HEK293 (cell line): ENCODE data around the gene CLK2.

Source experiments
- HOXD13 ChIP-seq: sonication (generic); formaldehyde crosslinking; IDR thresholded peaks from 2 replicates; pipeline ENCODE4 v1.8.0; 2022; ENCODE audit warnings: missing genetic modification reagents, borderline replicate concordance
- IKZF3 ChIP-seq: fragments of 450-650 bp; IDR thresholded peaks from 2 replicates; pipeline ENCODE4 v1.5.0; 2018; ENCODE audit warnings: missing biosample characterization, mild to moderate bottlenecking, missing genetic modification characterization, moderate library complexity
- KLF7 ChIP-seq: fragments of 450-650 bp; formaldehyde crosslinking; IDR thresholded peaks from 2 replicates; pipeline ENCODE4 v1.5.1; 2016; ENCODE audit warnings: missing biosample characterization, missing genetic modification characterization, borderline replicate concordance
- KLF8 ChIP-seq: fragments of 450-650 bp; formaldehyde crosslinking; IDR thresholded peaks from 2 replicates; pipeline ENCODE4 v1.5.1; 2016; ENCODE audit warnings: missing biosample characterization, missing genetic modification characterization
- MYNN ChIP-seq: fragments of 450-650 bp; formaldehyde crosslinking; IDR thresholded peaks from 2 replicates; pipeline ENCODE4 v1.5.1; 2016; ENCODE audit warnings: missing biosample characterization, missing genetic modification characterization, borderline replicate concordance
- YY1 ChIP-seq: fragments of 450-650 bp; formaldehyde crosslinking; IDR thresholded peaks from 2 replicates; pipeline ENCODE4 v1.5.1; 2018; ENCODE audit warnings: missing biosample characterization, missing genetic modification characterization
- ZBTB17 ChIP-seq: fragments of 450-650 bp; formaldehyde crosslinking; IDR thresholded peaks from 2 replicates; pipeline ENCODE4 v1.5.1; 2016; ENCODE audit warnings: missing biosample characterization, missing genetic modification characterization
- ZFP3 ChIP-seq: fragments of 450-650 bp; formaldehyde crosslinking; IDR thresholded peaks from 2 replicates; pipeline ENCODE4 v1.5.1; 2016; ENCODE audit warnings: low read depth, missing biosample characterization, missing genetic modification characterization
- ZNF140 ChIP-seq: fragments of 450-650 bp; formaldehyde crosslinking; IDR thresholded peaks from 2 replicates; pipeline ENCODE4 v1.5.1; 2016; ENCODE audit warnings: missing biosample characterization, missing genetic modification characterization
- ZNF184 ChIP-seq: fragments of 450-650 bp; IDR thresholded peaks from 2 replicates; pipeline ENCODE4 v1.5.1; 2018; ENCODE audit warnings: missing biosample characterization, mild to moderate bottlenecking, missing genetic modification characterization
- ZNF221 ChIP-seq: fragments of 450-650 bp; formaldehyde crosslinking; IDR thresholded peaks from 2 replicates; pipeline ENCODE4 v1.5.1; 2017; ENCODE audit warnings: missing biosample characterization, missing genetic modification characterization, borderline replicate concordance
- ZNF24 ChIP-seq: fragments of 450-650 bp; formaldehyde crosslinking; IDR thresholded peaks from 2 replicates; pipeline ENCODE4 v1.5.1; 2016; ENCODE audit warnings: missing biosample characterization, missing genetic modification characterization
- ZNF311 ChIP-seq: fragments of 450-650 bp; formaldehyde crosslinking; IDR thresholded peaks from 2 replicates; pipeline ENCODE4 v1.5.1; 2017; ENCODE audit warnings: missing biosample characterization, missing genetic modification characterization, borderline replicate concordance
- ZNF404 ChIP-seq: fragments of 450-650 bp; formaldehyde crosslinking; IDR thresholded peaks from 2 replicates; pipeline ENCODE4 v1.5.1; 2017; ENCODE audit warnings: missing biosample characterization, missing genetic modification characterization
- ZNF501 ChIP-seq: fragments of 450-650 bp; formaldehyde crosslinking; IDR thresholded peaks from 2 replicates; pipeline ENCODE4 v1.5.1; 2016; ENCODE audit warnings: missing biosample characterization, missing genetic modification characterization
- ZNF555 ChIP-seq: fragments of 450-650 bp; formaldehyde crosslinking; conservative IDR thresholded peaks from 2 replicates; pipeline ENCODE4 v1.5.1; 2017; ENCODE audit warnings: missing biosample characterization, mild to moderate bottlenecking, missing genetic modification characterization, inconsistent platforms
- ZNF621 ChIP-seq: fragments of 450-650 bp; formaldehyde crosslinking; IDR thresholded peaks from 2 replicates; pipeline ENCODE4 v1.5.1; 2017; ENCODE audit warnings: missing biosample characterization, missing genetic modification characterization
- ZNF660 ChIP-seq: fragments of 450-650 bp; IDR thresholded peaks from 2 replicates; pipeline ENCODE4 v1.5.1; 2018; ENCODE audit warnings: missing biosample characterization, mild to moderate bottlenecking, missing genetic modification characterization
- ZNF664 ChIP-seq: fragments of 450-650 bp; formaldehyde crosslinking; IDR thresholded peaks from 2 replicates; pipeline ENCODE4 v1.5.1; 2016; ENCODE audit warnings: missing biosample characterization, missing genetic modification characterization
- TF ChIP-seq, protein P1 (sequence below): fragments of 450-650 bp; formaldehyde crosslinking; IDR thresholded peaks from 2 replicates; pipeline ENCODE4 v1.5.1; 2016; ENCODE audit warnings: missing biosample characterization, missing genetic modification characterization
- TF ChIP-seq, protein P2 (sequence below): fragments of 450-650 bp; formaldehyde crosslinking; IDR thresholded peaks from 2 replicates; pipeline ENCODE4 v1.5.1; 2016; ENCODE audit warnings: missing biosample characterization, missing genetic modification characterization
- TF ChIP-seq, protein P3 (sequence below): fragments of 450-650 bp; formaldehyde crosslinking; IDR thresholded peaks from 2 replicates; pipeline ENCODE4 v1.5.1; 2016; ENCODE audit warnings: missing biosample characterization, missing genetic modification characterization, borderline replicate concordance
- TF ChIP-seq, protein P4 (sequence below): fragments of 450-650 bp; formaldehyde crosslinking; IDR thresholded peaks from 2 replicates; pipeline ENCODE4 v1.5.1; 2016; ENCODE audit warnings: missing biosample characterization, missing genetic modification characterization
- TF ChIP-seq, protein P5 (sequence below): sonication (generic); formaldehyde crosslinking; IDR thresholded peaks from 2 replicates; pipeline ENCODE4 v1.8.1; 2022; ENCODE audit warnings: mild to moderate bottlenecking, moderate library complexity, missing genetic modification reagents

Gene CLK2

DNA sequence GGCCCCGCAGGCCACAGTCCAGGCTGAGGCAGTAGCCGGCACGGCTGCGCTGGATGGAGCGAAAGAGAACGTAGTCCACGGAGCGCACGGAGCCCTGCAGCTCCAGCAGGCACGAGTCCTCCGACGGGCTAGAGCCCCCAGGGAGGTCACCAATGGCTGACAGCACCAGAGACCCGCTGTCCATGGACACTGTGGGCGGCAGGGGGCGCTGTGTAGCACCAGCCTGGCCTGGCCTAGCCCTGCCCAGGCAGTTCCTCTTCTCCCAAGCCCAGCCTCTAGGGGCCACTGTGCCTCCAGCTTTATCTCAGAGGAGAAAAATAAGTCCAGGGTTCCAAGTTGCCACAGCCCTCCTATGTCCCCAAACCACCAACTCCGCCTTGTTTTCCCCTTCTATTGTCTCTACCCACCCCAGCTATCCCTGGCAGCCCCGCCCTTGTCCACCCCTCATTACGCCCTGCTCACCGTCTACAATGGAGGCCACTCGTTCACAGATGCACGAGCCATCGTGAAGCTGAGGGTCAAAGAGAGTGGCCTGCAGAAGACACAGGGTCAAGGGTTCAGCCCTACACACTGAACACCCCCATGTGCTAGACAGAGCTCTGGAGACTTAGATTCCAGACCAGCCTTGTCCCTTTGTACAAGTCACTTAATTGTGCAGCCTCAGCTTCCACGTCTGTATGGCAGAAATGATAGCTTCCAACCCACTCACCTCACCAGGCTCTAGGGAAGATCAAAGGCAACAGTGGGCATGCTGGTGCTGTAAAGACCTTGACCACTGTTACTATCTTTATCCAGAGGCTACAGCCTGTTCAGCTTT is 22.5 kb downstream of the CLK2 start (continued):
- TF ChIP-seq ZNF404 (no peak), ZBTB17 (tag by site-specific recombination) (peak; percentile 64; the same call in 1 of the 2 replicates), ZNF24 (peak; percentile 51; the same call in 1 of the 2 replicates), KLF7 (tag by site-specific recombination) (no peak), HOXD13 (no peak), ZNF184 (tag by site-specific recombination) (no peak), KLF8 (tag by site-specific recombination) (peak; percentile 53), ZNF555 (tag by site-specific recombination) (no peak), ZNF221 (tag by site-specific recombination) (no peak), ZNF621 (no peak), YY1 (peak; percentile 91), ZNF311 (no peak), ZNF660 (peak; percentile 97), ZNF140 (tag by site-specific recombination) (no peak), ZNF501 (tag by site-specific recombination) (0 out of 2 replicates have a peak, but pooled peaks have one; percentile 38), ZNF664 (tag by site-specific recombination) (no peak), ZFP3 (no peak), IKZF3 (tag by site-specific recombination) (peak; percentile 56), MYNN (tag by site-specific recombination) (no peak)
- TF ChIP-seq, protein P1, sequence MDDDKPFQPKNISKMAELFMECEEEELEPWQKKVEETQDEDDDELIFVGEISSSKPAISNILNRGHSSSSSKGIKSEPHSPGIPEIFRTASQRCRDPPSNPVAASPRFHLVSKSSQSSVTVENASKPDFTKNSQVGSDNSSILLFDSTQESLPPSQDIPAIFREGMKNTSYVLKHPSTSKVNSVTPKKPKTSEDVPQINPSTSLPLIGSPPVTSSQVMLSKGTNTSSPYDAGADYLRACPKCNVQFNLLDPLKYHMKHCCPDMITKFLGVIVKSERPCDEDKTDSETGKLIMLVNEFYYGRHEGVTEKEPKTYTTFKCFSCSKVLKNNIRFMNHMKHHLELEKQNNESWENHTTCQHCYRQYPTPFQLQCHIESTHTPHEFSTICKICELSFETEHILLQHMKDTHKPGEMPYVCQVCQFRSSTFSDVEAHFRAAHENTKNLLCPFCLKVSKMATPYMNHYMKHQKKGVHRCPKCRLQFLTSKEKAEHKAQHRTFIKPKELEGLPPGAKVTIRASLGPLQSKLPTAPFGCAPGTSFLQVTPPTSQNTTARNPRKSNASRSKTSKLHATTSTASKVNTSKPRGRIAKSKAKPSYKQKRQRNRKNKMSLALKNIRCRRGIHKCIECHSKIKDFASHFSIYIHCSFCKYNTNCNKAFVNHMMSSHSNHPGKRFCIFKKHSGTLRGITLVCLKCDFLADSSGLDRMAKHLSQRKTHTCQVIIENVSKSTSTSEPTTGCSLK (tag by site-specific recombination), result no peak
- TF ChIP-seq, protein P2, sequence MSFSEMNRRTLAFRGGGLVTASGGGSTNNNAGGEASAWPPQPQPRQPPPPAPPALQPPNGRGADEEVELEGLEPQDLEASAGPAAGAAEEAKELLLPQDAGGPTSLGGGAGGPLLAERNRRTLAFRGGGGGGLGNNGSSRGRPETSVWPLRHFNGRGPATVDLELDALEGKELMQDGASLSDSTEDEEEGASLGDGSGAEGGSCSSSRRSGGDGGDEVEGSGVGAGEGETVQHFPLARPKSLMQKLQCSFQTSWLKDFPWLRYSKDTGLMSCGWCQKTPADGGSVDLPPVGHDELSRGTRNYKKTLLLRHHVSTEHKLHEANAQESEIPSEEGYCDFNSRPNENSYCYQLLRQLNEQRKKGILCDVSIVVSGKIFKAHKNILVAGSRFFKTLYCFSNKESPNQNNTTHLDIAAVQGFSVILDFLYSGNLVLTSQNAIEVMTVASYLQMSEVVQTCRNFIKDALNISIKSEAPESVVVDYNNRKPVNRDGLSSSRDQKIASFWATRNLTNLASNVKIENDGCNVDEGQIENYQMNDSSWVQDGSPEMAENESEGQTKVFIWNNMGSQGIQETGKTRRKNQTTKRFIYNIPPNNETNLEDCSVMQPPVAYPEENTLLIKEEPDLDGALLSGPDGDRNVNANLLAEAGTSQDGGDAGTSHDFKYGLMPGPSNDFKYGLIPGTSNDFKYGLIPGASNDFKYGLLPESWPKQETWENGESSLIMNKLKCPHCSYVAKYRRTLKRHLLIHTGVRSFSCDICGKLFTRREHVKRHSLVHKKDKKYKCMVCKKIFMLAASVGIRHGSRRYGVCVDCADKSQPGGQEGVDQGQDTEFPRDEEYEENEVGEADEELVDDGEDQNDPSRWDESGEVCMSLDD (tag by site-specific recombination), result no peak
- TF ChIP-seq, protein P3, sequence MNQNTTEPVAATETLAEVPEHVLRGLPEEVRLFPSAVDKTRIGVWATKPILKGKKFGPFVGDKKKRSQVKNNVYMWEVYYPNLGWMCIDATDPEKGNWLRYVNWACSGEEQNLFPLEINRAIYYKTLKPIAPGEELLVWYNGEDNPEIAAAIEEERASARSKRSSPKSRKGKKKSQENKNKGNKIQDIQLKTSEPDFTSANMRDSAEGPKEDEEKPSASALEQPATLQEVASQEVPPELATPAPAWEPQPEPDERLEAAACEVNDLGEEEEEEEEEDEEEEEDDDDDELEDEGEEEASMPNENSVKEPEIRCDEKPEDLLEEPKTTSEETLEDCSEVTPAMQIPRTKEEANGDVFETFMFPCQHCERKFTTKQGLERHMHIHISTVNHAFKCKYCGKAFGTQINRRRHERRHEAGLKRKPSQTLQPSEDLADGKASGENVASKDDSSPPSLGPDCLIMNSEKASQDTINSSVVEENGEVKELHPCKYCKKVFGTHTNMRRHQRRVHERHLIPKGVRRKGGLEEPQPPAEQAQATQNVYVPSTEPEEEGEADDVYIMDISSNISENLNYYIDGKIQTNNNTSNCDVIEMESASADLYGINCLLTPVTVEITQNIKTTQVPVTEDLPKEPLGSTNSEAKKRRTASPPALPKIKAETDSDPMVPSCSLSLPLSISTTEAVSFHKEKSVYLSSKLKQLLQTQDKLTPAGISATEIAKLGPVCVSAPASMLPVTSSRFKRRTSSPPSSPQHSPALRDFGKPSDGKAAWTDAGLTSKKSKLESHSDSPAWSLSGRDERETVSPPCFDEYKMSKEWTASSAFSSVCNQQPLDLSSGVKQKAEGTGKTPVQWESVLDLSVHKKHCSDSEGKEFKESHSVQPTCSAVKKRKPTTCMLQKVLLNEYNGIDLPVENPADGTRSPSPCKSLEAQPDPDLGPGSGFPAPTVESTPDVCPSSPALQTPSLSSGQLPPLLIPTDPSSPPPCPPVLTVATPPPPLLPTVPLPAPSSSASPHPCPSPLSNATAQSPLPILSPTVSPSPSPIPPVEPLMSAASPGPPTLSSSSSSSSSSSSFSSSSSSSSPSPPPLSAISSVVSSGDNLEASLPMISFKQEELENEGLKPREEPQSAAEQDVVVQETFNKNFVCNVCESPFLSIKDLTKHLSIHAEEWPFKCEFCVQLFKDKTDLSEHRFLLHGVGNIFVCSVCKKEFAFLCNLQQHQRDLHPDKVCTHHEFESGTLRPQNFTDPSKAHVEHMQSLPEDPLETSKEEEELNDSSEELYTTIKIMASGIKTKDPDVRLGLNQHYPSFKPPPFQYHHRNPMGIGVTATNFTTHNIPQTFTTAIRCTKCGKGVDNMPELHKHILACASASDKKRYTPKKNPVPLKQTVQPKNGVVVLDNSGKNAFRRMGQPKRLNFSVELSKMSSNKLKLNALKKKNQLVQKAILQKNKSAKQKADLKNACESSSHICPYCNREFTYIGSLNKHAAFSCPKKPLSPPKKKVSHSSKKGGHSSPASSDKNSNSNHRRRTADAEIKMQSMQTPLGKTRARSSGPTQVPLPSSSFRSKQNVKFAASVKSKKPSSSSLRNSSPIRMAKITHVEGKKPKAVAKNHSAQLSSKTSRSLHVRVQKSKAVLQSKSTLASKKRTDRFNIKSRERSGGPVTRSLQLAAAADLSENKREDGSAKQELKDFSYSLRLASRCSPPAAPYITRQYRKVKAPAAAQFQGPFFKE (tag by site-specific recombination), result no peak
- TF ChIP-seq, protein P4, sequence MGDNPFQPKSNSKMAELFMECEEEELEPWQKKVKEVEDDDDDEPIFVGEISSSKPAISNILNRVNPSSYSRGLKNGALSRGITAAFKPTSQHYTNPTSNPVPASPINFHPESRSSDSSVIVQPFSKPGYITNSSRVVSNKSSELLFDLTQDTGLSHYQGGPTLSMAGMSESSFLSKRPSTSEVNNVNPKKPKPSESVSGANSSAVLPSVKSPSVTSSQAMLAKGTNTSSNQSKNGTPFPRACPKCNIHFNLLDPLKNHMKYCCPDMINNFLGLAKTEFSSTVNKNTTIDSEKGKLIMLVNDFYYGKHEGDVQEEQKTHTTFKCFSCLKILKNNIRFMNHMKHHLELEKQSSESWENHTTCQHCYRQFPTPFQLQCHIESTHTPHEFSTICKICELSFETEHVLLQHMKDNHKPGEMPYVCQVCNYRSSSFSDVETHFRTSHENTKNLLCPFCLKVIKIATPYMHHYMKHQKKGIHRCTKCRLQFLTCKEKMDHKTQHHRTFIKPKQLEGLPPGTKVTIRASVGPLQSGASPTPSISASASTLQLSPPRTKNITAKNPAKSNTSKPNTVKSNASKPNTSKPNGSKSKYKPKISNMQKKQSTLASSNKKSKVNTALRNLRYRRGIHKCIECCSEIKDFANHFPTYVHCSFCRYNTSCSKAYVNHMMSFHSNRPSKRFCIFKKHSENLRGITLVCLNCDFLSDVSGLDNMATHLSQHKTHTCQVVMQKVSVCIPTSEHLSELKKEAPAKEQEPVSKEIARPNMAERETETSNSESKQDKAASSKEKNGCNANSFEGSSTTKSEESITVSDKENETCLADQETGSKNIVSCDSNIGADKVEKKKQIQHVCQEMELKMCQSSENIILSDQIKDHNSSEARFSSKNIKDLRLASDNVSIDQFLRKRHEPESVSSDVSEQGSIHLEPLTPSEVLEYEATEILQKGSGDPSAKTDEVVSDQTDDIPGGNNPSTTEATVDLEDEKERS, result no peak
- TF ChIP-seq, protein P5, sequence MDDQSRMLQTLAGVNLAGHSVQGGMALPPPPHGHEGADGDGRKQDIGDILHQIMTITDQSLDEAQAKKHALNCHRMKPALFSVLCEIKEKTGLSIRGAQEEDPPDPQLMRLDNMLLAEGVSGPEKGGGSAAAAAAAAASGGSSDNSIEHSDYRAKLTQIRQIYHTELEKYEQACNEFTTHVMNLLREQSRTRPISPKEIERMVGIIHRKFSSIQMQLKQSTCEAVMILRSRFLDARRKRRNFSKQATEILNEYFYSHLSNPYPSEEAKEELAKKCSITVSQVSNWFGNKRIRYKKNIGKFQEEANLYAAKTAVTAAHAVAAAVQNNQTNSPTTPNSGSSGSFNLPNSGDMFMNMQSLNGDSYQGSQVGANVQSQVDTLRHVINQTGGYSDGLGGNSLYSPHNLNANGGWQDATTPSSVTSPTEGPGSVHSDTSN (CRISPR knock-in tag), result 0 out of 2 replicates have a peak, but pooled peaks have one; percentile 63
